ENCODE measurements around the gene CBFA2T3. TPM values are rescaled to one million over a fixed set of nuclear protein-coding genes. Genes with fewer than 3 reads are reported as not detected.

The CBFA2T3 gene
- total RNA-seq, 1 donor from 2014 or later: 0.82 TPM

- no peak for FAIRE-seq
- no peak for DNase-seq (ENCODE audit: low spot score in 2 of 2)
These were observed 62.1 kb downstream of the CBFA2T3 start for GRCh38 chr16:88914750-88915368.

GRCh38 chr16:88913870-88914269 lies 63.1 kb downstream of the CBFA2T3 start:
- FAIRE-seq: no peak
- DNase-seq (ENCODE audit: low spot score in 2 of 2): no peak

DNA sequence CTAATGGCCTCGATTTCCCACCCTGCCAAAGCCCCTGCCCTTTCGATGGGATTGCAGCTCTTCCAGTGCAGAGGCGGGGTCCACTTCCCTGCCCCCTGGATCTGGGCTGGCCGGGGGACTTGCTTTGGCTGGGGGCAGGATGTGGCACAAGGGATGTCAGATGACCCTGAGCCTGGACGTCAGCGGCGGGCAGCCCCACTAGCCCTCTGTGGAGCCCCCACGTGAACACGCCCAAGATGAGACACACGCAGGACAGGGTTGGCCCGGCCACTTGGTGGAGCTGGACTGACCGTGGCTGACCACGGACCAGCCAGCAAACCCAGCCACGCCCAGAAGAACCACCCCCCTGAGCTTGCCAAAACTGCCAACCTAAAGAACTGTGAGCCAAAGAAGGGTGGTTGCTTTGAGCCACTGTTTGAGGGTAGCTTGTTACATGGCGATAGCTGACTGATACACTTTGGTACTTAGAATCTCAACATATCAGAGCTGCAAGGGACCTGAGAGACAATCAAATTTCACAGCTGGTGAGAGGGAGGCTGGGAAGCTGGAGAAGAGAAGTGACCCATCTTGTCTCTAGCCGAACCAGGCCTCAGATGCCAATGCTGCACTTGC lies 63.9 kb downstream of the CBFA2T3 start:
- DNase-seq (ENCODE audit: low spot score in 2 of 2): no peak
- FAIRE-seq: no peak

GRCh38 chr16:88912556-88912955 lies 64.5 kb downstream of the CBFA2T3 start:
- DNase-seq (ENCODE audit: low spot score in 2 of 2): no peak
- no peak for FAIRE-seq

GRCh38 chr16:88911946-88912310 lies 65.1 kb downstream of the CBFA2T3 start:
- FAIRE-seq (no peak), DNase-seq (ENCODE audit: low spot score in 2 of 2) (no peak)

GRCh38 chr16:88911136-88911945 lies 65.7 kb downstream of the CBFA2T3 start:
- DNase-seq (ENCODE audit: low spot score in 2 of 2) (no peak), FAIRE-seq (no peak)

- FAIRE-seq (no peak), DNase-seq (ENCODE audit: low spot score in 2 of 2) (no peak)
These were observed 66.5 kb downstream of the CBFA2T3 start for GRCh38 chr16:88910284-88911135.

DNA sequence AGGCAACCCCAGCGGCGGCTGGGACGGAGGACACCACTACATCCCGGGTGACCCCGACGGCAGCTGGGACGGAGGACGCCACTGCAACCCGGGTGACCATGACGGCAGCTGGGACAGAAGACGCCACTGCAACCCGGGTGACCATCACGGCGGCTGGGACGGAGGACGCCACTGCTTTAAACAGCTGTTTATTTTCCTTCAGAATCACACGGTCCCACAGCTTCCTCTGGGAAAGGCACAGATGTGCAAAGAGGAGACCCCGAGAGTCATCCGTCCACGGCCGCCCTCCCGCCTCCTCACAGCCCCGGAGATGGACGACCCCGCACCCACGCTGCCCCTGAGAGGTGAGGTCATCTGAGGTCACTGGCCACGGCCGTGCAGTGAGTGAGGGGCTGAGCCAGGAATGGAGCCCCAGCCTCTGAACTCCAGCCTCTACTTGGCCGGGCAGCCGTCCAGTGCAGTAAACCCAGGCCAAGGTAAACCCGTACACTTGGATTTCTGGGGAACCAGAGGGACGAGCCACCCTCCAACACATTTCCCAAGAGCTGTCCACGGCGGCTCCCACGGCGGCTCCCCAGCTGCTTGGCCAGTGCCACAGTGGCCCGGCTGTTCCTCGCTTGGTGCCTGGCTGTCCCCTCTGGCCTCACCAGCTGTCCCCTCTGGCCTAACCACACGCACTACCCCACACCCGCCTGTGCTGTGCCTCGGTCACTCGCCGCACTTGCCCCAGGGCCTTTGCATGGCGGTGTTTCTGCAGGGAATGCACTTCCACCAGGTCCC lies 67.4 kb downstream of the CBFA2T3 start:
- no peak for FAIRE-seq

GRCh38 chr16:88908307-88908706 lies 68.7 kb downstream of the CBFA2T3 start:
- no peak for FAIRE-seq
- no peak for DNase-seq (ENCODE audit: low spot score in 2 of 2)

More for the DNA sequence above, 67.4 kb downstream of the CBFA2T3 start:
- DNase-seq (ENCODE audit: low spot score in 2 of 2): no peak

GRCh38 chr16:88907768-88908167 lies 69.2 kb downstream of the CBFA2T3 start:
- DNase-seq (ENCODE audit: low spot score in 2 of 2) (no peak), FAIRE-seq (no peak)

- DNase-seq (ENCODE audit: low spot score in 2 of 2): no peak
- no peak for FAIRE-seq
These were observed 70.4 kb downstream of the CBFA2T3 start for GRCh38 chr16:88906535-88907105.

DNA sequence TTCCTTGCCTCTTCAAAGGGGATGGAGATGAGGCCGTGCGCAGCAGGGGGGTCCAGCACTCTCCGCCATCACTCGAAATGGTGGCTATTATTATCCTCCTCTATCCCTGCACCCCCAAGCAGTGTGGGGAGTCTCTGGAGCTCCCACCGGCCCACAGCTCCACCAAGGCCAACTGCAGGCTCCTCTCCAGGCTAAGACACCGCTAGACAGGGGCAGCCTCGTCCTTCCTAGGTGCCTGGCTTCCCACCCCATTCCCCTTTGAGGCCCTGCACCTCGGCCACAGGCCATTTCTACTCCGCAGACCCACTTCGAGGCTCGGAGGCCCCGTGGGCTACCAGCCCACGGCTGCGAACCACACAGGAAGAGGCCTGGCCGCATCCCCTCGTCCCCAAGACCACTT lies 71.0 kb downstream of the CBFA2T3 start:
- no peak for FAIRE-seq
- no peak for DNase-seq (ENCODE audit: low spot score in 2 of 2)

- FAIRE-seq: no peak
- no peak for DNase-seq (ENCODE audit: low spot score in 2 of 2)
These were observed 71.4 kb downstream of the CBFA2T3 start for GRCh38 chr16:88905563-88905962.

DNA sequence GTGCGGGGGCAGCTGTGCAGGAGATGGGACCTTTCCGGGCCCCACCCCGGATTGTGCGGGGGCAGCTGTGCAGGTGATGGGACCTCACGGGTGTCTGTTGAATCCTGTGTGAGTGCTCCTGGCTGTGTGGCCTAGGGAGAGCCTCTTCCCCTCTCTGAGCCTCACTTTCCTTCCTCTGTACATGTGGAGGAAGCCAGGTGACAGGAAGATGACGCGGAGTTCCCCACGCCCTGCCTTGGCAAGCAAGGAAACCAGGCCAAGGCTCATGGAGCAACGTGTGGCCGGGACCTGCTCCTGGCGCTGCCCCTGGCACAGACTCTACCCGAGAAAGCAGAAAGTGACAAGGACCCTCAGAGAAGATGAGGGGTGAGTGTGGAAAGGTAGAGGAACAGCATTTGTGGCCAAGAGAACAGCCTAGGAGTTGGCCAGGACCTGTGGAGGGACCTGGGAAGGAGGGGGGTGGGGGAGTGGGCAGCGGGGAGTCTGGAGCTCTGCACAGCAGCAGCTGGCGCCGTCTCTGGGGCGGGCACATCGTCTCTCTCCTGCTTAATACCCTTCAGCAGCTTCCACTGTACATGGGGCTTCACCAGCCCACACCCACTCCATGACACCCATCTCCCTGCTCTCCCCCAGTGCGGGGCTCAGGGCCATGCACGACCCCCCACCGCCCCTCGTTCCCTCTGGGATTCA lies 72.2 kb downstream of the CBFA2T3 start:
- DNase-seq (ENCODE audit: low spot score in 2 of 2): no peak
- FAIRE-seq: no peak

GRCh38 chr16:88903267-88903666 lies 73.7 kb downstream of the CBFA2T3 start:
- DNase-seq (ENCODE audit: low spot score in 2 of 2): no peak
- no peak for FAIRE-seq

DNA sequence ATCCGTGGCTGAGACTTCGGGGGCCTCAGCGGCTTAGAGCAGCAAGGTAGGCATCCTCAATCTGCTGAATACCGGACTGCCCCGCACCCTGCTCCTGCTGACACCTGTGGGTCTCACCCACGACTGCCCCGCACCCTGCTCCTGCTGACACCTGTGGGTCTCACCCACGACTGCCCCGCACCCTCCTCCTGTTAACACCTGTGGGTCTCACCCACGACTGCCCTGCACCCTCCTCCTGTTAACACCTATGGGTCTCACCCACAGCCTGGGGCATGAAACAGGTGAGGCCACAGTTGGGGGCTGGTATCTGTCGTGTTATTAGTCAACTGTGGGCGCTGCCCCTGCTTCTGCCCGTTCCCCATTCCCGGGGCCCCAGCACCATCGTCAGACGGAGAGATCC lies 74.3 kb downstream of the CBFA2T3 start:
- FAIRE-seq (no peak), DNase-seq (ENCODE audit: low spot score in 2 of 2) (no peak)

- DNase-seq (ENCODE audit: low spot score in 2 of 2) (no peak), FAIRE-seq (no peak)
These were observed 75.2 kb downstream of the CBFA2T3 start for GRCh38 chr16:88901718-88902337.

DNA sequence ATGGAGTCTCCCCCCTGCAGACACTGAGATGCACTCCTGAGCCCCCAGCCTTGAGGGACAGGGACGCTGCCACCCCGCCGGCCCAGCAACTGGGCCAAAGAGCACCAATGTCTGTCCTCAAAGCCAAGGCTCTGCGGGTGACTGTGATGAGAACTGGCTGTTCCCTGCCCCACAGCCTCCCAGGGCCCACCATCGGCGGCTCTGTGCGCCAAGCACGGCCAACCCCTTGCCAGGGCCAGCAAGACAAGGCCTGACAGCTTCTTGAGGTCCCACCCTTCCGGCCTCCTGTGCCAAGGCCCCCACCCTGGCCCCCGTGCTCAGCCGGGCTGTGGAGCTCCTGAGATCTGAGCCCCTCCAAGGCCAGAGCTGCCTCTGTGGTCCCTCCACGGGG lies 76.3 kb downstream of the CBFA2T3 start:
- DNase-seq (ENCODE audit: low spot score in 2 of 2) (no peak), FAIRE-seq (no peak)

Data from frontal cortex (tissue), 4 donors.